ENCODE measurements around the gene FAM98B.

FAM98B gene

GRCh38 chr15:38476120-38476519 lies 22.2 kb downstream of the FAM98B start:
- DNase-seq (ENCODE audit: insufficient read length, low spot score) (no peak), FAIRE-seq (no peak)
- no peak for TF ChIP-seq CTCF (IDR thresholded peaks at IDR 0.05; ENCODE audit: insufficient read depth, missing control alignments)

- DNase-seq (ENCODE audit: insufficient read length, low spot score) (no peak), FAIRE-seq (no peak)
Measured at GRCh38 chr15:38477637-38478036, 23.7 kb downstream of the FAM98B start.

GRCh38 chr15:38479266-38479665 lies 25.3 kb downstream of the FAM98B start:
- no peak for FAIRE-seq
- no peak for DNase-seq (ENCODE audit: insufficient read length, low spot score)
- no peak for TF ChIP-seq CTCF (IDR thresholded peaks at IDR 0.05; ENCODE audit: insufficient read depth, missing control alignments)

More at GRCh38 chr15:38477637-38478036, 23.7 kb downstream of the FAM98B start:
- no peak for TF ChIP-seq CTCF (IDR thresholded peaks at IDR 0.05; ENCODE audit: insufficient read depth, missing control alignments)

GRCh38 chr15:38479756-38480155 lies 25.8 kb downstream of the FAM98B start:
- no peak for TF ChIP-seq CTCF (IDR thresholded peaks at IDR 0.05; ENCODE audit: insufficient read depth, missing control alignments)
- FAIRE-seq, result no peak
- no peak for DNase-seq (ENCODE audit: insufficient read length, low spot score)

- DNase-seq (ENCODE audit: insufficient read length, low spot score) (no peak), FAIRE-seq (no peak)
- no peak for TF ChIP-seq CTCF (IDR thresholded peaks at IDR 0.05; ENCODE audit: insufficient read depth, missing control alignments)
Measured at GRCh38 chr15:38481113-38481512, 27.2 kb downstream of the FAM98B start.

- no peak for TF ChIP-seq CTCF (IDR thresholded peaks at IDR 0.05; ENCODE audit: insufficient read depth, missing control alignments)
- no peak for DNase-seq (ENCODE audit: insufficient read length, low spot score)
- FAIRE-seq, result no peak
Measured at GRCh38 chr15:38481761-38482160, 27.8 kb downstream of the FAM98B start.

- no peak for TF ChIP-seq CTCF (IDR thresholded peaks at IDR 0.05; ENCODE audit: insufficient read depth, missing control alignments)
- no peak for DNase-seq (ENCODE audit: insufficient read length, low spot score)
- no peak for FAIRE-seq
Measured at GRCh38 chr15:38482572-38482971, 28.6 kb downstream of the FAM98B start.
